Stimulated activated CD4-positive, alpha-beta T cell treated with anti-CD3 and anti-CD28 coated beads, Interleukin-15, amount 100 ng/mL, for 48 hours (primary cell): ENCODE data around the gene OR14A16.

Experiments
- DNase-seq, 2 donors: peaks; one replicate each; pipeline ENCODE4 v3.0.0-alpha.2; 2020; ENCODE audit warnings: low read depth in 2 of 2

Gene OR14A16

GRCh38 chr1:247824023-247824422, at the start of gene OR14A16:
Gene OR14A16 (minus strand): TSS chr1:247824119. CDS start chr1:247815729, 8,390 bp downstream.
- DNase-seq: no peak

- DNase-seq: no peak
Measured at GRCh38 chr1:247865416-247865815, 41.5 kb upstream of the OR14A16 start.

- DNase-seq: no peak
Measured at GRCh38 chr1:247864644-247865043, 40.7 kb upstream of the OR14A16 start.

- no peak for DNase-seq
Measured at GRCh38 chr1:247862756-247863155, 38.8 kb upstream of the OR14A16 start.

DNA sequence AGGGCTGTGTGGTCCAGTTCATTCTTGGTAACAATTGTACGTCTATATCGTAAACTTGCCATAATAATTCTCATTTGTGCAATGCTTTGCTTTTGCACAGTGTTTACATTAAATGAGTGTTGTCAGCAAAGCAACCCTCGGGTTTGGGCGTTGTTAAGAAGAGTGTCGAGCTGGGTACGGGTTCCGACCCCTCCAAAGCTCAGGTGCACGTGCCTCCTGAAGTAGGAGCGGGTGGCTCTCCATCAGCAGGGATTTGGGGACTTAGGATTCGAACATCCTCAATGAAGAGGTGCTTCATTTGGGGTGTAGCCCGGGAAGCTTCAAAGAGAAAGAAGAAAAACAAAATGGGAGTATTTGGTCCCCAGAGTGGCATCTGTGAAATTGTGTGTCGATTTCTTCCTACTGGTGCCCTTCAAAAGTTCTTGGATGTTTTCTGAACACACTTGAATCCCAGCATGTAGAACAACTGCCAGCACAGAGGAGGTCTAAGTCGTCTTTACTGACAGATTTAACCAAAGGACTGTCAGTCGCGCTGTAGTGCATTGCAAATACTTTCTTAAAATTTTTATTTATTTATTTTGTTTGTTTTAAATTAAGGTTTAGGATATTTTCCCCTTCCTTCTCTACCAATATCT, 34.2 kb upstream of the OR14A16 start:
- no peak for DNase-seq

GRCh38 chr1:247857069-247857984, 33.4 kb upstream of the OR14A16 start, which contains the start of gene TRIM58:
Gene TRIM58 (plus strand): TSS chr1:247857187. CDS start chr1:247857247, 60 bp downstream.
- DNase-seq: peak; percentile 1 to 39

DNA sequence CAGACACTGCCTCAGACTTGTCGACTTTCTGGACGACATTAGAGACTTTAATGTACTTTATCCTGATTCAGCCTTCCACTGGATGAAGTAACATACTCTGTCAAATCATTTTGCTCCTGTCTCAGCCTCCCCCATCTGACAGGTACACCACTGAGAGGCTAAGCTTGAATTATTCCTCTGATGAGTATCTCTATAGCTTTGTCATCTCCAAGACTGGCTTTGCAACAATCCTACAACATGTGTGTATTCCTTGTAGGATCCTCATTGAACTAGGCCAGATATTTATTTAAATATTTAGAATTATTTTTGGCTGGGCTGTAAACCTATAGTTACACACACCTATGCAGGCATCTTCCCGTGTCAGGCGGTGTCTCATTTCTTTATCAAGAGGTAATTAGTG, 32.0 kb upstream of the OR14A16 start:
- no peak for DNase-seq

- no peak for DNase-seq
Measured at GRCh38 chr1:247854899-247855545, 31.1 kb upstream of the OR14A16 start.

GRCh38 chr1:247849616-247850015, 25.7 kb upstream of the OR14A16 start:
- DNase-seq: no peak

DNA sequence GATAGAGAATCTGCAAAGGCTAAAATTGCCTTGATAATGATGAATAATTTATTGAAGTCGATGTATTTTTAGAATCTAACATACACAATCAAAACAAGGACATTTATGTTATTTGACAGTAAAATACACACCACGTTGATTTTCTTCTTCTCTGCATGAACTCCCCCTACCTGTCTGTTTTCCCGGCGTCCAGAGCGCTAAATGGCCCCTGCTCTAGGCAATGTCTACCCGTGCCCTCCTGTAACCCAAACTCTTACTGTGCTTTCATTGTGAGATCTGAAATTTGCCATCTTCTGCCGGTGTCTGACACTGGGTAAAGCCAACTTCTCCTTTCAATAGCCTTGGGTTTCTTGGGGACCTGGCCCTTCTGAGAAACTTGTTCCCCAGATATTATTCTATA, 24.4 kb upstream of the OR14A16 start:
- no peak for DNase-seq

DNA sequence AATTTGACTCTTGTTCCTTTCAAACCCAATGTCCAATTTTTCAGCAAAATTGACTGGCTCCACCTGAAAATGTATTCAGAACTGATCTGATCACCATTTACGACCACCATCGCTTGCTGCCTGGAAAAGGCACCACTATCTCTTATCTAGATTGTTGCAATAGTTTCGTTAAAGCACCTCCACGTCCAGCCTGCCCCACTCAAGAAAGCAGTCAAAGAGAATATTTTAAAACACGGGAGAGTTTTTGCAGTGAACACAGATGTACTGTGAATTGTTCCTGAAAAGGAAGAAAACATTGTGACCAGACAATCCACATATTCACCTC, 21.7 kb upstream of the OR14A16 start:
- no peak for DNase-seq

GRCh38 chr1:247845011-247845692, 21.2 kb upstream of the OR14A16 start:
- no peak for DNase-seq

DNA sequence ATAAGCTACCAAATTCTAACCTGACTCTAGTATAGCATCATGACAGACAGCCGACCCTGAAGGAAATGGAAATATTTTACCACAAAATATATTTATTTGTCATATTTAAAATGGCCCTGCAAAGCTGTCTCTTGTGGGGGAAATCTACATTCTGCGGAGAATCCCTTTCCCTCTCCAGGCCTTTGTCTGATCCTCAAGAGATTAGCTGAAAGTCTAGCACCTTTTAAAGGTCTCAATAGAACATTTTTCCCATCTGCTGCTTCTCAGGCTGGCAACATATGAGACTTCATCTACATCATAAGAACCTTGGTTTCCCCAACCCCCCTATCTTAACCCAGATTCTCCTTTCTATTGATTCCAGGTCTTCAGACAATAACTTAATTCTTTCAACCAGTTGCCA, 19.5 kb upstream of the OR14A16 start:
- DNase-seq: no peak

DNA sequence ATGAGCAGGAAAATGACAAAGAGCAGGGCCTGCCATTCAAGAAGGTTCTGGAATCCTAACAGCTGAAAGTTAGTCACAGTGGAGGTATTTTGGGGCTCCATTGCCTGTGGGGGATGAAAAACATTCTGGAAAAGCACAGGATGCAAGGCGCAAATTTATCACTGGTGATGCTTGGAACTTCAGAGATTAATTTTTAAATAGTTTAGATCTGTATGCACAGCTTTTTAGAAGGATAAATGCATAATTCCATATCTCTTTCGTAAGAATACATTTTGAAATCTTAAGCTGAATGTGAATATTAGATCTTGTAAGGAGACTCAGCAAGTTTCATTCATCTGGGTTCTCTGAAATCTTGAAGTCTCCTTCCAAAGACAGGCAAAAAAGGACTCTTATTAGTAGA, 17.9 kb upstream of the OR14A16 start, which contains the start of gene OR11L1:
Gene OR11L1, minus strand, starts transcription at position 101 of the 400 bp plus-strand sequence. Its CDS starts 0 bp downstream, at position 101.
- DNase-seq: no peak

GRCh38 chr1:247840818-247841217, 16.9 kb upstream of the OR14A16 start:
- DNase-seq: no peak

DNA sequence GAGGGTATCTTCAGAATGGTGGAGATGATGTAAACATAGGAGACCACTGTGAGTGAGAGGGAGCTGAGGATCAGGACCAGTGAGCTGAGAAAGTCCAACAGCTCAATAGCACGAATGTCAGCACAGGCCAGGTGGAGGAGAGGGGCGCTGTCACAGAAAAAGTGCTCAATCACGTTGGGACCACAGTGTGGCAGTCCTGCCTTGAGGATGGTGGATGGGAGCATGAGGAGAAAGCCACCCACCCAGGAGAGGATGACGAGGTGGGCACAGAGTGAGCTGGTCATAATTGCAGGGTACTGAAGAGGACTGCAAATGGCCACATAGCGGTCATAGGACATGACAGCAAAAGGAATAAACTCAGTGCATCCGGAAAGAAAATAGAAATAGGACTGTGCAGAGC, 9.7 kb upstream of the OR14A16 start:
- no peak for DNase-seq

GRCh38 chr1:247829656-247830055, 5.7 kb upstream of the OR14A16 start:
- DNase-seq: no peak

DNA sequence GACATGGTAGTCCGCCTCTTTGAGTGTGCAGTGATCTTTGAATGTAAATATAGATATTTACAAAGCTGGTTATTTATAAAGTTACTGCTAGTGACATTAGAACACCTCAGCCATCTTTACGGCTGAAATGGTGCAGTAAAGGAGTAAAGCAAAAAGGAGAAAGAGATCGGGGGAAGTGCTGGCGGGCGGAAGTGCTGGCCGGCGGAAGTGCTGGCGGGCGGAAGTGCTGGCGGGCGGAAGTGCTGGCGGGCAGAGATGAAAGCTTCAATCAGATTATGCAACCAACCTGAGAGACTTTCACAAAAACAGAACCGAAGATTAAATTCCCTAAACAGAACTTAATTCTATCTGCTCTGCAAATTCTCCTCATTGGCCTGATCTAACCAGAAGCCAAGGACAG, 1.4 kb upstream of the OR14A16 start:
- DNase-seq: no peak

DNA sequence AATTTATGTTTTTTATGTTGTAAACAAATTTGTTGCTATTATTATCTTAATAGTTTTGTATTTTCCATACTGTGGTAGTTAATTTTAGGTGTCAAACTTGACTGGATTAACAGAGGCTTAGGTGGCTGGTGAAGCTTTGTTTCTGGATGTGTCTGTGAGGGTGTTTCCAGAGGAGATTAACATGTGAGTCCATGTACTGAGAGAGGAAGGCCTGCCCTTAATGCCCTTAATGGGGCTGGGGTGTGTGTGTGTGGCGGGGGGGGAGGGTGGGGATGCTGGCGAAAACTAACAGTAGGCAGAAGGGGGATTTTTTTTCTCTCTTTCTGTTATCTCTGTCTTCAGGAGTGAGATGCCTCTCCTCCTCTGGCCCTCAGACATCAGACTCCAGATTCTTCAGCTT, 1.9 kb downstream of the OR14A16 start:
- no peak for DNase-seq

DNA sequence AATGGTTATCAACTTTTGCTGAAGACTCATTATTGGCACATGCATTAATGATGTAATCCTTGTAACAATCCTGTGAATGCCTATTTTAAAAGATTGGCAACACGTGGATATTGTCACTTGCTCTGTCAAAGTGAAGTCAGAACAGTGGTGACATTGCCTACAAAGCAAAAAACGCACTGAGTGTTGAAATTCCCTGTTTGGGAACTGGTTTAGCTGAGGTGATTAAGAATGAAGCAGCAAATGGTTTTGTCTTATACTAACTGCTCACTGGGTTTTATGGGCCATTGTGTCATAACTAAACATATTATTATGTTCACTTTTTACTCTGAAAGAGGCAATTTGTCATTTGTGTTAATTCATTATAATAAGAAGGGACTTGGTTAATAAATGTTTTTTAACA, 11.3 kb downstream of the OR14A16 start:
- DNase-seq: no peak

DNA sequence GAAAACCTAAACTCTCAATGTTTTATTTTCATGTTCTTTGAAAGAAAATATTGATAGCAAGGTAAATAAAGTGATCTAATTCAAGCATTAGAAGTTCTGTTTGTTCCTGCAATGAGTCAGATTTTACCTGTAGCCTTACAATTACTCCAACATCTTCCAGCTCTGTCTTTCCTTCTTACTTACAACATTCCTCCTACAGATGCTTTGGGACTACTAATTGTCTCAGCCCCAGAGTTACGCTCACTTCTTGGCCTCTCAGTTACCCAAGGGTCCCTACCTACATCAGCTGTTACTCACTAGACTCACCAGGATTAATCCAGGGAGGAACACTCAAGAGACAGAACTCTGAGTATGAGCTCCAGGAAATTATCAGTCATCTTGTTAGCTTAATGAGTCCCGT, 26.4 kb downstream of the OR14A16 start:
- DNase-seq: no peak

- DNase-seq: no peak
Measured at GRCh38 chr1:247769603-247770002, 54.3 kb downstream of the OR14A16 start.
